HL-60/S4 treated with retinoic acid at 250 ng/mL for 4 days and 3 days (cell line): ENCODE measurements around the gene AOPEP.

Experiments used
- in situ Hi-C: fragments of 300-500 bp; cut with MboI; formaldehyde crosslinking; loops from 2 replicates; pipeline ENCODE4 v1.7.0; 2022; ENCODE audit warnings: low sequenced_read_pairs

Gene AOPEP

GRCh38 chr9:95087659-95088242, 361.3 kb downstream of the AOPEP start:
- in situ Hi-C loops: no loop called here

- in situ Hi-C loops: no loop called here
These were observed 362.1 kb downstream of the AOPEP start for GRCh38 chr9:95088421-95089161.

GRCh38 chr9:95089257-95090022, 362.9 kb downstream of the AOPEP start:
- in situ Hi-C loops: no loop called here

GRCh38 chr9:95090023-95090791, 363.7 kb downstream of the AOPEP start:
- in situ Hi-C loops: no loop called here

GRCh38 chr9:95090871-95091577, 364.5 kb downstream of the AOPEP start:
- in situ Hi-C loops: no loop called here

GRCh38 chr9:95091601-95092261, 365.2 kb downstream of the AOPEP start:
- in situ Hi-C loops: no loop called here

- in situ Hi-C loops: no loop called here
These were observed 366.0 kb downstream of the AOPEP start for GRCh38 chr9:95092262-95093072.

- in situ Hi-C loops: no loop called here
These were observed 367.1 kb downstream of the AOPEP start for GRCh38 chr9:95093586-95093985.

- in situ Hi-C loops: no loop called here
These were observed 367.5 kb downstream of the AOPEP start for GRCh38 chr9:95094002-95094401.

GRCh38 chr9:95095641-95096355, 369.3 kb downstream of the AOPEP start:
- in situ Hi-C loops: no loop called here

GRCh38 chr9:95096381-95096780, 369.9 kb downstream of the AOPEP start:
- in situ Hi-C loops: no loop called here

GRCh38 chr9:95096807-95097206, 370.3 kb downstream of the AOPEP start:
- in situ Hi-C loops: no loop called here

- in situ Hi-C loops: no loop called here
These were observed 370.8 kb downstream of the AOPEP start for GRCh38 chr9:95097279-95097678.

GRCh38 chr9:95098391-95098921, 372.0 kb downstream of the AOPEP start:
- in situ Hi-C loops: no loop called here

- in situ Hi-C loops: loop anchor here (25.0 kb wide), 1 partner anchor 412 kb away; no protein-coding TSS in a partner anchor
These were observed 373.0 kb downstream of the AOPEP start for GRCh38 chr9:95099321-95100070.

- in situ Hi-C loops: loop anchor here (25.0 kb wide), 1 partner anchor 413 kb away; no protein-coding TSS in a partner anchor
These were observed 373.6 kb downstream of the AOPEP start for GRCh38 chr9:95100071-95100627.

- in situ Hi-C loops: loop anchor here (25.0 kb wide), 1 partner anchor 414 kb away; no protein-coding TSS in a partner anchor
These were observed 374.8 kb downstream of the AOPEP start for GRCh38 chr9:95101326-95101725.
